ENCODE measurements around the gene GDAP1L1.

GRCh38 chr20:44302736-44303135 lies 55.6 kb downstream of the GDAP1L1 start:
- TF ChIP-seq CTCF (IDR thresholded peaks at IDR 0.05; ENCODE audit: poor library complexity, severe bottlenecking) = no peak
- no peak for TF ChIP-seq POLR2AphosphoS5 (IDR thresholded peaks at IDR 0.05)

Data from neural cell (in vitro differentiated cells).